Endothelial cell (in vitro differentiated cells): Measurements from ENCODE around the gene SYNJ2. TPM values are rescaled to one million over a fixed set of nuclear protein-coding genes. Genes with fewer than 3 reads are reported as not detected.
A peak's percentile ranks its signal among the peaks of the same experiment; 100 is the strongest.

Experiments
- DNase-seq: peaks from one replicate; pipeline ENCODE4 v3.0.0; 2021; ENCODE audit warnings: low spot score
- H3K27ac Mint-ChIP-seq: one replicate; pipeline ENCODE4 v1.8.0; 2021; ENCODE audit warnings: mixed read lengths, inconsistent platforms; ENCODE audit not compliant: unreplicated experiment
- H3K27me3 Mint-ChIP-seq: one replicate; pipeline ENCODE4 v1.8.0; 2021; ENCODE audit warnings: mild to moderate bottlenecking, moderate library complexity, mixed read lengths, inconsistent platforms; ENCODE audit not compliant: unreplicated experiment
- H3K36me3 Mint-ChIP-seq: one replicate; pipeline ENCODE4 v1.8.0; 2021; ENCODE audit warnings: mild to moderate bottlenecking, low read depth, mixed read lengths, inconsistent platforms; ENCODE audit not compliant: unreplicated experiment
- H3K4me1 Mint-ChIP-seq: one replicate; pipeline ENCODE4 v1.8.0; 2021; ENCODE audit warnings: mild to moderate bottlenecking, mixed read lengths, inconsistent platforms; ENCODE audit not compliant: unreplicated experiment
- H3K4me3 Mint-ChIP-seq: one replicate; pipeline ENCODE4 v1.8.0; 2021; ENCODE audit warnings: mild to moderate bottlenecking, mixed read lengths, inconsistent platforms; ENCODE audit not compliant: unreplicated experiment
- H3K9me3 Mint-ChIP-seq: one replicate; pipeline ENCODE4 v1.8.0; 2021; ENCODE audit warnings: mixed read lengths, inconsistent platforms; ENCODE audit not compliant: unreplicated experiment
- total RNA-seq: library from RNA; stranded (reverse); fragmentation: NEBNext Ultra II Directional; extraction: Animal tissue kit (Norgen Biotek cat#: 25700); gene quantifications from one replicate; pipeline ENCODE4 v1.2.1, GENCODE V29; 2021; ENCODE audit not compliant: unreplicated experiment
- TF ChIP-seq, protein P1 (sequence below): fragments of 200-600 bp; sonication (generic); IDR thresholded peaks from one replicate; pipeline ENCODE4 v1.5.0; 2021; ENCODE audit warnings: antibody characterized with exemption; ENCODE audit not compliant: unreplicated experiment

The SYNJ2 gene
- total RNA-seq, 1 donor from 2014 or later, result 33.7 TPM

- Mint-ChIP-seq H3K4me3 (peak overlapping the region; percentile 38), H3K27ac (peak overlapping the region; percentile 16), H3K36me3 (peaks cover 30% of the 10 kb centered on the region), H3K9me3 (no peaks in the 10 kb centered on the region), H3K4me1 (peaks cover 40% of the 10 kb centered on the region), H3K27me3 (peaks cover 22% of the 10 kb centered on the region)
- TF ChIP-seq, protein P1, sequence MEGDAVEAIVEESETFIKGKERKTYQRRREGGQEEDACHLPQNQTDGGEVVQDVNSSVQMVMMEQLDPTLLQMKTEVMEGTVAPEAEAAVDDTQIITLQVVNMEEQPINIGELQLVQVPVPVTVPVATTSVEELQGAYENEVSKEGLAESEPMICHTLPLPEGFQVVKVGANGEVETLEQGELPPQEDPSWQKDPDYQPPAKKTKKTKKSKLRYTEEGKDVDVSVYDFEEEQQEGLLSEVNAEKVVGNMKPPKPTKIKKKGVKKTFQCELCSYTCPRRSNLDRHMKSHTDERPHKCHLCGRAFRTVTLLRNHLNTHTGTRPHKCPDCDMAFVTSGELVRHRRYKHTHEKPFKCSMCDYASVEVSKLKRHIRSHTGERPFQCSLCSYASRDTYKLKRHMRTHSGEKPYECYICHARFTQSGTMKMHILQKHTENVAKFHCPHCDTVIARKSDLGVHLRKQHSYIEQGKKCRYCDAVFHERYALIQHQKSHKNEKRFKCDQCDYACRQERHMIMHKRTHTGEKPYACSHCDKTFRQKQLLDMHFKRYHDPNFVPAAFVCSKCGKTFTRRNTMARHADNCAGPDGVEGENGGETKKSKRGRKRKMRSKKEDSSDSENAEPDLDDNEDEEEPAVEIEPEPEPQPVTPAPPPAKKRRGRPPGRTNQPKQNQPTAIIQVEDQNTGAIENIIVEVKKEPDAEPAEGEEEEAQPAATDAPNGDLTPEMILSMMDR, result no peak
- no peak for DNase-seq
Measured at GRCh38 chr6:158030380-158031300, 49.0 kb downstream of the SYNJ2 start.

- Mint-ChIP-seq H3K4me3 (no peak overlapping the region), H3K27ac (no peak overlapping the region), H3K27me3 (peaks cover 24% of the 10 kb centered on the region), H3K4me1 (peaks cover 31% of the 10 kb centered on the region), H3K36me3 (peaks cover 36% of the 10 kb centered on the region), H3K9me3 (no peaks in the 10 kb centered on the region)
- no peak for DNase-seq
- TF ChIP-seq, protein P1, result no peak
Measured at GRCh38 chr6:158031381-158032353, 50.0 kb downstream of the SYNJ2 start.

DNA sequence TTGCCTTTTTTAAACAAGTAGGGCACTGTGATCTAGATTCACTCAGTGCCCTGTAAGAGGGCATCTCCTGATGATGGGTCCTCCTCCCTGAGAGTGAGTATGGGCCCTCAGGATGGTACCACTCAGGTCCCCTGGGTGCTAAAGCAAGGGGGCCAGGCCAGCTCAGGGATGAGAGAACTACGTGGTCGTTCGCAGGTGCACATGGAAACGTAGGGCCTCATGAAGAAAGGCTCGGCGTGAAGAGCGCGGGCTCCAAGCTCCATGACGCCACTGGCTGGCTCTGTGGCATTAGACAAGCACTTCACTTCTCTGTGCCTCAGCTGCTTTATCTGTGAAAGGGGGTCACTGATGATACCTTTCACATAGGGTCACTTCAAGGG is 50.7 kb downstream of the SYNJ2 start:
- Mint-ChIP-seq H3K4me3 (no peak overlapping the region), H3K4me1 (peaks cover 24% of the 10 kb centered on the region), H3K27me3 (peaks cover 21% of the 10 kb centered on the region), H3K9me3 (no peaks in the 10 kb centered on the region), H3K27ac (no peak overlapping the region), H3K36me3 (peaks cover 36% of the 10 kb centered on the region)
- TF ChIP-seq, protein P1, result no peak
- no peak for DNase-seq

GRCh38 chr6:158033077-158033750 is 51.6 kb downstream of the SYNJ2 start:
- DNase-seq, result no peak
- H3K4me3 Mint-ChIP-seq, result no peak overlapping the region
- H3K4me1 Mint-ChIP-seq, result peaks cover 16% of the 10 kb centered on the region
- H3K27me3 Mint-ChIP-seq, result peaks cover 20% of the 10 kb centered on the region
- TF ChIP-seq, protein P1, result no peak
- no peaks in the 10 kb centered on the region for H3K9me3 Mint-ChIP-seq
- H3K27ac Mint-ChIP-seq, result no peak overlapping the region
- H3K36me3 Mint-ChIP-seq, result peaks cover 36% of the 10 kb centered on the region
